Osteoblast (primary cell): ENCODE data around the gene PSMB3. TPM values are rescaled to one million over a fixed set of nuclear protein-coding genes. Genes with fewer than 3 reads are reported as not detected.
"Not testable (repeated sequence)": the region's sequence is repeated elsewhere in the genome, so short reads cannot be mapped to it uniquely, and the experiment has no call there.

Experiments used
- DNase-seq: peaks from one replicate; pipeline ENCODE4 v3.0.0; 2011; ENCODE audit warnings: low spot score, mixed read lengths; ENCODE audit not compliant: insufficient read length; ENCODE audit errors: missing footprints
- H2AFZ ChIP-seq: 2 replicates; pipeline ENCODE4 v1.6.0; 2011; ENCODE audit warnings: mild to moderate bottlenecking, low read length
- H3K27ac ChIP-seq: 2 replicates; pipeline ENCODE4 v1.5.1; 2011; ENCODE audit warnings: mild to moderate bottlenecking, low read depth, low read length, moderate library complexity
- H3K27me3 ChIP-seq: 2 replicates; pipeline ENCODE4 v1.6.0; 2012; ENCODE audit warnings: mild to moderate bottlenecking, control low read depth, inconsistent platforms, low read length, moderate library complexity; ENCODE audit not compliant: insufficient read depth
- H3K36me3 ChIP-seq: 2 replicates; pipeline ENCODE4 v1.5.1; 2011; ENCODE audit warnings: mild to moderate bottlenecking, low read length, control low read depth, moderate library complexity; ENCODE audit not compliant: insufficient read depth
- H3K4me1 ChIP-seq: 2 replicates; pipeline ENCODE4 v1.5.1; 2011; ENCODE audit warnings: mild to moderate bottlenecking, low read length, control low read depth, moderate library complexity; ENCODE audit not compliant: insufficient read depth
- H3K4me2 ChIP-seq: 2 replicates; pipeline ENCODE4 v1.6.0; 2011; ENCODE audit warnings: mild to moderate bottlenecking, low read length; ENCODE audit not compliant: insufficient read depth
- H3K4me3 ChIP-seq: fragments of 200-600 bp; sonication (generic); 3 replicates; pipeline ENCODE4 v1.5.1; 2012; ENCODE audit warnings: mild to moderate bottlenecking, low read length, inconsistent platforms; ENCODE audit not compliant: insufficient read depth
- H3K79me2 ChIP-seq: 2 replicates; pipeline ENCODE4 v1.6.0; 2012; ENCODE audit warnings: mild to moderate bottlenecking, low read length, control low read depth, inconsistent platforms; ENCODE audit not compliant: insufficient read depth
- H3K9me3 ChIP-seq: 2 replicates; pipeline ENCODE4 v1.5.1; 2011; ENCODE audit warnings: low read depth, low read length, control low read depth
- H4K20me1 ChIP-seq: 2 replicates; pipeline ENCODE4 v1.6.0; 2012; ENCODE audit warnings: mild to moderate bottlenecking, low read length, control low read depth; ENCODE audit not compliant: insufficient read depth
- total RNA-seq: library from RNA; depleted of rRNA; stranded (reverse); fragments of >200 nt; gene quantifications from 2 replicates; pipeline ENCODE4 v1.2.3, GENCODE V29; 2012
- TF ChIP-seq, protein P1 (sequence below): IDR thresholded peaks from 2 replicates; pipeline ENCODE4 v1.5.1; 2011; ENCODE audit warnings: mild to moderate bottlenecking, low read depth, low read length, moderate library complexity; ENCODE audit errors: extremely low read depth

The PSMB3 gene
- total RNA-seq, 1 donor = 235 TPM

DNA sequence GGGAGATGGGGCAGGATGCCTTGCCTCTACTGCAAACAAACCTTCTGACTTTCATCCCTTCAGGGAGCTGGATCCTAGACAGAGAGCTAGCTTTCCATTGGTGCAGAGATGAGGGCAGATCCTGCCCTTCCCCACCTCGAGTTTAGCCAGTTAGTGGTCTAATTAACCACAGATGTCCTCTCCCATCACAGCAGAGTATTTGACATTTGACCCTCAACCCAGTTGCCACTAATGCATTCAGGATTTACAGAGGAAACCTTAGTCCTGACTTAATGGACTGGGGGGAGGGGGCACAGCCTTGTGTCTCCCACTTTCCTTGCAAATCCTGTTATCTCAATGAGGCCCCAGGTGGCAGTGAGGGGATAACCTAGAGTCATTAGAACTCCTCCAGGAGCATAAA lies 36.6 kb downstream of the PSMB3 start:
- no peaks in the 10 kb centered on the region for H3K9me3 ChIP-seq
- H4K20me1 ChIP-seq = peaks cover 29% of the 10 kb centered on the region
- H3K4me1 ChIP-seq = peaks cover 17% of the 10 kb centered on the region
- TF ChIP-seq, protein P1, sequence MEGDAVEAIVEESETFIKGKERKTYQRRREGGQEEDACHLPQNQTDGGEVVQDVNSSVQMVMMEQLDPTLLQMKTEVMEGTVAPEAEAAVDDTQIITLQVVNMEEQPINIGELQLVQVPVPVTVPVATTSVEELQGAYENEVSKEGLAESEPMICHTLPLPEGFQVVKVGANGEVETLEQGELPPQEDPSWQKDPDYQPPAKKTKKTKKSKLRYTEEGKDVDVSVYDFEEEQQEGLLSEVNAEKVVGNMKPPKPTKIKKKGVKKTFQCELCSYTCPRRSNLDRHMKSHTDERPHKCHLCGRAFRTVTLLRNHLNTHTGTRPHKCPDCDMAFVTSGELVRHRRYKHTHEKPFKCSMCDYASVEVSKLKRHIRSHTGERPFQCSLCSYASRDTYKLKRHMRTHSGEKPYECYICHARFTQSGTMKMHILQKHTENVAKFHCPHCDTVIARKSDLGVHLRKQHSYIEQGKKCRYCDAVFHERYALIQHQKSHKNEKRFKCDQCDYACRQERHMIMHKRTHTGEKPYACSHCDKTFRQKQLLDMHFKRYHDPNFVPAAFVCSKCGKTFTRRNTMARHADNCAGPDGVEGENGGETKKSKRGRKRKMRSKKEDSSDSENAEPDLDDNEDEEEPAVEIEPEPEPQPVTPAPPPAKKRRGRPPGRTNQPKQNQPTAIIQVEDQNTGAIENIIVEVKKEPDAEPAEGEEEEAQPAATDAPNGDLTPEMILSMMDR = no peak
- H3K36me3 ChIP-seq = peaks cover 27% of the 10 kb centered on the region
- H3K79me2 ChIP-seq = peaks cover 94% of the 10 kb centered on the region
- H3K4me3 ChIP-seq = no peak overlapping the region
- H2AFZ ChIP-seq = no peak overlapping the region
- no peak overlapping the region for H3K4me2 ChIP-seq
- no peak overlapping the region for H3K27ac ChIP-seq
- DNase-seq = no peak
- H3K27me3 ChIP-seq = no peaks in the 10 kb centered on the region

DNA sequence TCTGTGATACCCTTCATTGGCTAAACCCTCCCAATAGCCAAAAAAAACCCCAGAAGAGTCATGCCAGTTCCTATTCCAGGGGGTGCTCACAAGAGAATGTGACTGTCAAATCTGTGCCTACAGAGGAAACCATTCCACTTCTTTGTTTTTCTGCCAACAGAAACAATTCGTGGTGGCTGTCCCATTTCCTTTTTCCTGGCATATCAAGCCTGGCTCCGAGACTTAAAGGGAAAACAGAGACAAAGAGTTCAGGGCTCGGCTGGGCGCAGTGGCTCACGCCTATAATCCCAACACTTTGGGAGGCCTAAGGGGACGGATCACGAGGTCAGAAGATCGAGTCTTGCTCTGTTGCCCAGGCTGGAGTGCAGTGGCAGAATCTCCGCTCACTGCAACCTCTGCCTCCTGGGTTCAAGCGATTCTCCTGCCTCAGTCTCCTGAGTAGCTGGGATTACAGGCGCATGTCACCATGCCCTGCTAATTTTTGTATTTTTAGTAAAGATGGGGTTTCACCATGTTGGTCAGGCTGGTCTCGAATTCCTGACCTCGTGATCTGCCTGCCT lies 37.7 kb downstream of the PSMB3 start:
- H3K36me3 ChIP-seq = peaks cover 19% of the 10 kb centered on the region
- H3K27ac ChIP-seq, H3K4me3 ChIP-seq, H2AFZ ChIP-seq, H3K27me3 ChIP-seq, H3K9me3 ChIP-seq, DNase-seq: not testable (repeated sequence)
- peaks cover 94% of the 10 kb centered on the region for H3K79me2 ChIP-seq
- peak overlapping the region; percentile 49 for H3K4me2 ChIP-seq
- H4K20me1 ChIP-seq = peaks cover 33% of the 10 kb centered on the region
- peaks cover 17% of the 10 kb centered on the region for H3K4me1 ChIP-seq

GRCh38 chr17:38791162-38791561 lies 38.6 kb downstream of the PSMB3 start:
- H3K36me3 ChIP-seq = peaks cover 17% of the 10 kb centered on the region
- no peaks in the 10 kb centered on the region for H3K27me3 ChIP-seq
- no peak overlapping the region for H3K4me3 ChIP-seq
- peaks cover 96% of the 10 kb centered on the region for H3K79me2 ChIP-seq
- H3K9me3 ChIP-seq = no peaks in the 10 kb centered on the region
- H2AFZ ChIP-seq = no peak overlapping the region
- peaks cover 37% of the 10 kb centered on the region for H4K20me1 ChIP-seq
- peaks cover 17% of the 10 kb centered on the region for H3K4me1 ChIP-seq
- no peak for DNase-seq
- no peak overlapping the region for H3K27ac ChIP-seq
- no peak overlapping the region for H3K4me2 ChIP-seq
- TF ChIP-seq, protein P1 = no peak

GRCh38 chr17:38794221-38794620 lies 41.7 kb downstream of the PSMB3 start:
- TF ChIP-seq, protein P1 = no peak
- H4K20me1 ChIP-seq = peaks cover 46% of the 10 kb centered on the region
- H3K27me3 ChIP-seq = no peaks in the 10 kb centered on the region
- no peaks in the 10 kb centered on the region for H3K9me3 ChIP-seq
- no peak overlapping the region for H3K27ac ChIP-seq
- no peak overlapping the region for H3K4me3 ChIP-seq
- H3K36me3 ChIP-seq = peaks cover 10% of the 10 kb centered on the region
- peaks cover 29% of the 10 kb centered on the region for H3K4me1 ChIP-seq
- peaks cover 98% of the 10 kb centered on the region for H3K79me2 ChIP-seq
- H2AFZ ChIP-seq = no peak overlapping the region
- H3K4me2 ChIP-seq = no peak overlapping the region
- DNase-seq = no peak
